Smooth muscle cell of the brain vasculature (primary cell): ENCODE results near the gene KRT13.

ENCODE experiments used
- DNase-seq: peaks from one replicate; pipeline ENCODE4 v3.0.0-alpha.2; 2012; ENCODE audit warnings: low read depth, low spot score

The KRT13 gene

DNA sequence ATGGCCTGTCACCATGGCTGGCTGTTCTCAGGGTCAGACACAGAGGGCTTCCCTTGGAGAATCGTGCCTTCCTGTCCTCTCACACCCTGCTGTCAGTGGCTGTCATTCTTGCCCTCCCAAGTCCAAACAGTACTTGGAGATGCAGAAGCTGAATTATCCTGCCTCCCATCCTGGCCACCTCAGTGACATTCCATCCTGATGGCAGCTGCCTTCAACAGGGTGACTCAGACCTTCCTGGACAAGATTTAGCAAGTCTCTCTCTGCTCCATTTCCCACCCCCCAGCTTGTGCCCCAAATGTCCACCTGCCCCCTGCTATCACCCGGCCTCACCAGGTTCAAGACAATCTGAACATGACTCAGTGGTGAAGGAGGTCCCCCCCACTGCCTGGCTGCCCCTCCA lies 10.9 kb downstream of the KRT13 start:
- no peak for DNase-seq

DNA sequence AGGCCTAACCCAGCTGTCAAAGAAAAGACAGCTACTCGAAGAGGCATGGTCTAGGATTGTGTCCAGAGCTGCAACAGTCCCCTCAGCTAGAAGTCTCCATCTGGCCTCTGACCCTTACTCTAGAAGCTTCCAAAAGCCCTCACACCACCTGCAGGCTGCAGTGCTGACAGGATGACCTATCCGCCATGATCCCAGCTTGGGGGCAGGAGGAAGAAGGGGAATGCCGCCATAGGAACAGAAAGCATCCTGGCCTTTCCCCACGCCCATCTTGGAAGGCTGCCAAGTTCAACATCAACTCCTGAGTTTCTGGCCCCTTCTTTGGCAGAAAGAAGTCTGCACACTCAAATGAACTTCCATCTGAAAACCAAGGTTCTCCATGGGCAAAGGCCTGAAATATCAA lies 12.6 kb downstream of the KRT13 start:
- DNase-seq, result peak; percentile 85

DNA sequence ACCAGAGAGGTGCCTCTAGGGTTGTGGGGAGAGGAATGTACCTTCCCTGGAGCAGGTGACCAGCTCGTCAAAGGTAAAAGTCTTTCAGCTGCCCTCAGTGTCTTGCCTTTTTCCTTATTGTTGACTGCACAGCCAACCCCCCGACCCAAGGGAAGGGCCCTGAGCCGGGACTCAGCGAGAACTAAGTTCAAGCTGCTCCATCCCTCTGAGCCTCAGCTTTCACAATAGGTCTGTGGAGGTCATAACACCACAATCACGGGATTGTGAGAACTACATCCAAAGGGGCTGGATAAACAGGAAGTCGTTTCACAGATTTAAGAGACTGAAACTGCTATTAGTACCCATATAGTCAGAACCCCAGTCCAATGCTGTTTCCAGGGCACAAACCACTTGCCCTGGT lies 13.1 kb downstream of the KRT13 start:
- peak; percentile 26 for DNase-seq

- DNase-seq, result no peak
These were observed 13.9 kb downstream of the KRT13 start for GRCh38 chr17:41491476-41491875.

DNA sequence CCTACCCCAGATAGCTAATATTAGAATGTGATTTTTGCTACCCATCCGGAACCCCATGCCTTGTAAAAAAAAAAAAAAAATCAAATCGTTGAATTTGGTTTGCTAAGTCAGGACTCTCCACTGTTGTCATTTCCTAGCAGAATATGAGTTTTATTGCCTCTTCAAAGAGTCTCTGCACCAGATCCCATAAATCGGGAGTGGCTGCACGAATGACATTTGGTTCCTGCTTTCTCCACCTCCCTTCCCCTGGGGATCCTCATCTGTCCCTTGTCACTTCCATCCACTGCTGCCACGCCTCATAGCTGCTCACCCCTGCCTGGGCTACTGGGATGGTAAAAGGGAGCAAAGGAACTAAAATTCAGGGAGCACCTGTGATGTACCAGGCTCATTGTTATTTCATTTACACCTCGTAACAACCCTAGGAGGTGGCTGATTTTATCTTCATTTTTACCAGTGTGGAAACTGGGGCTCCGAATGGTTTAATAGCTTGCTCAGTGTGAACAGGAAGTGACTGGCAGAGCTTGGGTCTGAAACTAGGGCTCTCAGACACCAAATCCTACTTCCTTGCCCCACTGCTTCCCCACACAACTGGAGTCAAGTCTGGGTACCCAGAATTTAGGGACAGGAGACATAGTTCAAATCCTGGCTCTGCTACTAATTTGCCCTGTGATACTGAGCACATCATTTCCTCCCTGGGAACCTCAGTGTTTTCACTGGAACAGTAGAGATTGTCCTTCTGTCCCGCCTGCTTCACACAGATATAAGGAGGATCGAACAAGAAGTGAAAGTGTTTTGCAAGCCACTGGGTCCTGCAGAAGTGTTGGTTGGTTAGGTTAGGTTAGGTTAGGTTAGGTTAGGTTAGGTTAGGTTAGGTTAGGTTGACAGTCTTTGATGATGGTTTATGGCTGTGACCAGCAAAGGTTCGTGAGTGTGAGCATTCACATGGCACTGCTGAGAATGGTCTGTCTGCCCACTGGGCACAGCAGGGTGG lies 15.1 kb downstream of the KRT13 start:
- no peak for DNase-seq

GRCh38 chr17:41489531-41489930 lies 15.9 kb downstream of the KRT13 start, which contains the start of gene KRT36:
Gene KRT36 (minus strand): TSS chr17:41489910. CDS start chr17:41489864, 46 bp downstream.
- no peak for DNase-seq

DNA sequence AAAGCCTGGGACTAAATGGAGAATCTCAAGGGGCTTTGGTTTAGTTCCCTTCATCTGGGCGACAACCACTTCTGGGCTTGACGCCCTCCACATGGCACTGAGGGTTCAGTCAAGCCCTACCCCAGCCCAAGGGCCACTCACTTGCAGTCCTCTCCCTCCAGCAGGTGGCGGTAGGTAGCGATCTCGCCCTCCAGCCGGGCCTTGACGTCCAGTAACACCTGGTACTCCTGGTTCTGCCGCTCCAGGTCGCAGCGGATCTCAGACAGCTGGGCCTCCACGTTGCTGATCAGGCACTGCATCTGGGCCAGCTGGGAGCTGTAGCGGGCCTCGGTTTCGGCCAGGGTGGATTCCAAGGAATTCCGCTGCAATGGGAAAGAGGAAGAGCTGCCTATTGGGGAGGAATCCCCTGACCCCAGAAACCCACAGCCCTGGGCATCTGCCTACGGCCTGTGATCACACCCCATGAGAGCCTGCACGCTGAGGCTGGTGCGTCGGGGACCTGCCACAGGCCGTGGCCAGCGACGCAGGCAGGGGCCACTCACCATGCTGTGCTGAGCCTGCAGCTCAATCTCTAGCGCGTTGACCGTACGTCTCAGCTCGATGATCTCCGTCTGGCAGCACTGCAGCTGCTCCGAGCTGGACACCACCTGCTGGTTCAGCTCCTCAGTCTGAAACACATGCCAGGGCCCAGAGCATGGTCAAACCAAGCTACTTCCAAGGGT lies 18.4 kb downstream of the KRT13 start:
- DNase-seq, result no peak

DNA sequence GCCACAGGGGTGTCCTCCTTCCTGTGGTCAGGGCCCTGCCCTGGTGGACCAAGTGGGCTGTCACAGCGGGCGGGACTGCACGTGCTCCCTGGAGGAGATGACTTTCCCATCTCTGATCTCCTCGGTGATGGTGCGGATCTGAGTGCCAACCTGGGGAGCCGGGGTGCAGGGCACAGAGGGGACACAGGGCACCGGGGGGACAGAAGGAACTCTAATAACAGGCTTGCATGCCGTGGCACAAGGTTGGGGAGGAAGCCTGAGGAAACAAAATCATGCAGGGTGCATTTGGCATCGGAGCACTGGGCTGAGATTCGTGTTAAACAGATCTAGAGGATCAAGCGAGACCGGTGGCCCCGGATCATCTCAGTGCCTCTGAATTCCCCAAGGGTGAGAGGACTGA lies 19.1 kb downstream of the KRT13 start:
- no peak for DNase-seq

DNA sequence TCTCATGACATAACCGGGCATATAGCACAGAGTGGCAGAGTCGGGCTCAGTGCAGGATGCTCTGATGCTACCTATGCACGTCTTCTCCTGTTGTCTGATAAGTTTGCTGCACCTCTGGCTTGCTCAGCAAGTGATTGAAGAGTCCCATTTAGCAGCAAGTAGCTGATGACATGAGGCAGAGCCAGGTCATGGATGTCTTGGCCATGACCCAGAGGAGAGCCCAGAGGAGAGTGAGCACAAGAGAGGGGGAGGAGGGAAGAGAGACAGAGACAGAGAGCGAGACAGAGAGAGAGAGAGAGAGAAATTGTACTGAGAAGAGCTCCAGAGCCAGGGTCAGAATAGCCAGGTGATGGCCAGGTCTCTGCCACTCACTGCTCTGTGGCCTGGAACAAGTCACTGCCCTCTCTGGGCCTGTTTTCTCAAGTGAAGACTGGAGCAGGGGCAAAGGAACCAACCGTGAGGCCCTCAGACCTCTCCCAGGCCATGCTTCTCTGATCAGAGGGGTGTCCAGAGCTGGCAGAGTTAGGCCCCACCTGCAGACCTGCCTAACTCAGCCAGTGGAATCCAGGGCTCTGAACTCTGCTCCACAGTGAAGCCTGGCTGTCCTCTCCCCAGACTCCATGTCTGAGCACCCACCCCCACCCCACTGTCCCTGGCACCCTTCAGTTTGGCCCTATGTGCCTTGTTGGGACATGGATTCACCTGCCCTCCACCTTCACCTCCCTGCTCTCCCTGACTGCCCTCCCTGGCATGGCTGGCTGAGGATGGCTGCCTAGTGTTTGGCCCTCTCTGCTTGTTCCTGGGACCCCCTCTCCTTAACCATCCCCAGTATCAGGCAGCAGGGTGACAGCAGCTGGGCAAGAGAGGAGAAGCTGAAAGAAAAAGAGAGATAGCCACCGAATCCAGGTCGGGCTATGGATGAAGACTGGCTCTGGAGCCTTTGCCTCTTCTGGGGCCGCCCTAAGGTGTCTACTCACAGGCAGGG lies 20.2 kb downstream of the KRT13 start:
- no peak for DNase-seq

GRCh38 chr17:41483991-41484826 lies 21.2 kb downstream of the KRT13 start:
- no peak for DNase-seq

DNA sequence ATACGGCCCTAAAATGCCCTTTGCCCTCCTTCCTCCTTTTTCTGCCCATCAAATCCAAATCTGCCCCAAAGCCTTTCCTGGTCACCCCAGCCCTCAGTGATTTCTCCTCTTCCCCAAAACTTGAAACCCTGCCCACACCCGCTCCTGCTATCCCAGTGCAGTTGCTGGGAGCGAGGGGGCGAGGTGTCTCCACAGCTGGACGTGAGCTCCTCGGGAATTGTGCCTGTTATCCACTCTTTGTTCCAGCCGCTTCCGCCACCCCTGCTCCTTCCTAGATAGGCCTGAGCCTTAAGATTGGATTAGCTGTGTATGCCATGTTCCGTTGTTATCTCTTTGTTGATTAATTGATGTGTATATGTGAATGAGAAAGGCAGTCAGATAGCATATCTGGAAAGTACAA lies 21.9 kb downstream of the KRT13 start:
- DNase-seq, result no peak

GRCh38 chr17:41481036-41481435 lies 24.4 kb downstream of the KRT13 start, which contains the start of gene KRT35:
Gene KRT35 (minus strand): TSS chr17:41481151. CDS start chr17:41481097, 54 bp downstream.
- no peak for DNase-seq

DNA sequence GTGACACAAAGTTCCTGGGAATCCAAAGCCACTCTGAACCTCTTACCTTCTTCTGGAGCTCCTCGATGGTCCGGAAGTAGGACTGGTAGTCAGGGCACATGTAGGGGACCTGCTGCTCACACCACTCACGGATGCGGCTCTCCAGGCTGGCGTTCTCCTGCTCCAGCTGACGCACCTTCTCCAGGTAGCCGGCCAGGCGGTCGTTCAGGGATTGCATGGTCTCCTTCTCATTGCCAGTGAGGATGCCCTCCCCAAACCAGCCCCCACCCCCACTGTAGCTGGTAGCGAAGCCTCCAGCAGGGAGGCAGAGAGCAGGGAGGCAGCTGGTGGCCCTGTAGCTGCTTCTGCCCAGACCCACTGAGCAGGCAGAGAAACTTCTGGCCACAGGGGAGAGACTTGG lies 24.8 kb downstream of the KRT13 start:
- no peak for DNase-seq

- no peak for DNase-seq
These were observed 25.3 kb downstream of the KRT13 start for GRCh38 chr17:41480136-41480535.

DNA sequence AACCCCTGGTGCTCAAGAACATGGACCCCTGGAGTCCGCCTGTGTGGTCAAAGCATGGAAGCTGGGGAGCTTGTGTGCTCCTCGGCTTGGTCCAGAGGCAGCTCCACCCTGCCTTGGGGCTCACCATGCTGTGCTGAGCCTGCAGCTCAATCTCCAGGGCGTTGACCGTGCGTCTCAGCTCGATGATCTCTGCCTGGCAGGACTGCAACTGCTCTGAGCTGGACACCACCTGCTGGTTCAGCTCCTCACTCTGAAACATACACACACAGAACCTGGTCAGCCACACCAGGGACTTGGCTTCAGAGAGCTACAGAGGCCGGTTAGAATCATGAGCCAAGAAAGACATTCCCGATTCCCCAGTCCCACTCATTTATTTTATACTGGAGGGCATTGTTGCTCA lies 27.2 kb downstream of the KRT13 start:
- DNase-seq, result no peak

- no peak for DNase-seq
These were observed 28.3 kb downstream of the KRT13 start for GRCh38 chr17:41476866-41477815.

- no peak for DNase-seq
These were observed 30.0 kb downstream of the KRT13 start for GRCh38 chr17:41475421-41475820.

GRCh38 chr17:41474863-41475262 lies 30.5 kb downstream of the KRT13 start:
- no peak for DNase-seq

DNA sequence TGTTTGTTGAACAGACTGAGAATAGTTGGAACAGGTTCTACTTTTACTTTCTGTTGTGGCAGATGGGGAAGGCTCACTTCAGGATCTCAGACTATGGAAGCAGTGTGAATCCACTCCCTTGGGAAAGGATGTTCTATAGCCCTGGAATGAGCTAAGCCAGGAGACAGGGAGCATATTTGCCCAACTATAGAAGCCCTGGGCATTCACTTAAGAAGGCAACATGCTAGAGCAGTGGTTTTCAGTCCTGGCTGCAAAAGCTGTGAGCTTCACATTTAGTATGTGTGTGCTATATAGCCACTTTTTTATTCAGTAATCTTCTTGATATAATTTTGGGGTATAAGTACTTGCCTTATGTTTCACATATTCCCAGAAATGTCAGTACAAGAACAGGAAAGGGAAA lies 37.1 kb downstream of the KRT13 start:
- DNase-seq, result no peak
